ENCODE results near the gene NGRN.

Gene NGRN

DNA sequence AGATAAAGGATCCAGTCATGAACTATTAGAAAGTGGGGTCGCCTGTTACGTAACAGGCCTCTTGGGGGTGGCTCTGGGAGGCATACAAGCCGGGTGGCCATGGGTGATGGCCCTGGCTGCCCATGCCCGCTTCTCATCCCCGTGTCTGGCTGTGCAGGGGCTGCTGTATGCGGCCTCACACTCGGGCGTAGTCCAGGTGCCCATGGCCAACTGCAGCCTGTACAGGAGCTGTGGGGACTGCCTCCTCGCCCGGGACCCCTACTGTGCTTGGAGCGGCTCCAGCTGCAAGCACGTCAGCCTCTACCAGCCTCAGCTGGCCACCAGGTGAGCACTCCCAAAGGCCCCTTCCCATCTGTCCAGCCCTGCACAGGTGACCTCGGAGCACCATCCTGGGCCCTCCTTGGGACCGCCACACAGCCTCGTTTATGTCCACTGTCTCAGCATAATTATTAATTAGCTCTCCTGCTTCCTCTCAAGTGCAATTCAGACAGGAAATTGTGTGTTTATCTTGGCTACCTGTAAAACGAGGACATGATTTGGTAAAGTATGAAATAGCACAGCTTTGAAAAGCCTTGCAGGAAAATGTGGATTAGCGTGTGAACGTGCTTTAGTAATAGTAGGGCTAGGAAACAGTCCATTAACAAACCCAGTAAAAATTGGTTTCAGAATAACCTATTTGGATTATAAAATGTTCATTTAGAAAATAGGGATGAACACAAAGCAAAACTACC, 39.8 kb upstream of the NGRN start:
- Histone ChIP-seq H3K4me1 (ENCODE audit: control insufficient read depth in 1 of 2, insufficient read depth in 2 of 2, low read length in 2 of 2) (no peaks in the 10 kb centered on the region), H3K18ac (ENCODE audit: low read length) (no peak overlapping the region), H3K36me3 (ENCODE audit: control insufficient read depth in 1 of 2, insufficient read depth in 2 of 2, low read length in 2 of 2) (peaks cover 52 to 63% of the 10 kb centered on the region in 2 experiments), H3K23ac (ENCODE audit: low read length) (no peak overlapping the region), H4K8ac (ENCODE audit: low read depth, low read length) (no peak overlapping the region), H2BK5ac (ENCODE audit: low read depth, low read length, poor library complexity) (no peak overlapping the region), H2AK5ac (ENCODE audit: low read length) (no peak overlapping the region), H4K12ac (ENCODE audit: low read depth, low read length) (no peak overlapping the region), H4K91ac (ENCODE audit: low read depth, low read length) (no peak overlapping the region), H3K9ac (ENCODE audit: low read length) (no peak overlapping the region), H2BK120ac (ENCODE audit: insufficient read depth, low read length, poor library complexity) (no peak overlapping the region), H3K14ac (ENCODE audit: low read length) (no peak overlapping the region), H3K27ac (ENCODE audit: low read depth, low read length) (no peak overlapping the region), H3K4me3 (ENCODE audit: low read depth, low read length) (no peak overlapping the region), H3K4me2 (ENCODE audit: low read length) (no peak overlapping the region), H2BK12ac (ENCODE audit: low read length) (no peak overlapping the region), H3K9me3 (ENCODE audit: insufficient read depth, low read depth, low read length) (peaks cover 3% of the 10 kb centered on the region), H3K27me3 (ENCODE audit: insufficient read depth, low read length) (no peaks in the 10 kb centered on the region), H3K79me2 (ENCODE audit: control insufficient read depth, insufficient read depth, low read length, poor library complexity) (no peaks in the 10 kb centered on the region), H3K79me1 (ENCODE audit: low read length) (no peaks in the 10 kb centered on the region), H3K4ac (ENCODE audit: low read depth, low read length) (no peak overlapping the region), H2AFZ (ENCODE audit: insufficient read depth, low read length, poor library complexity) (no peak overlapping the region)
- no CpG with 5 or more reads among the region's 18 CpGs for WGBS (ENCODE audit: extremely low coverage, insufficient coverage, insufficient read length)
- DNase-seq, result no peak

GRCh38 chr15:90227336-90227735, 38.1 kb upstream of the NGRN start:
- H3K9me3 ChIP-seq (ENCODE audit: insufficient read depth, low read depth, low read length), result peaks cover 3% of the 10 kb centered on the region
- H3K27me3 ChIP-seq (ENCODE audit: insufficient read depth, low read length), result no peaks in the 10 kb centered on the region
- H4K12ac ChIP-seq (ENCODE audit: low read depth, low read length), result no peak overlapping the region
- no peak overlapping the region for H3K23ac ChIP-seq (ENCODE audit: low read length)
- no peak overlapping the region for H3K18ac ChIP-seq (ENCODE audit: low read length)
- H3K4me3 ChIP-seq (ENCODE audit: low read depth, low read length), result no peak overlapping the region
- H3K27ac ChIP-seq (ENCODE audit: low read depth, low read length), result no peak overlapping the region
- no peak overlapping the region for H3K14ac ChIP-seq (ENCODE audit: low read length)
- H2BK120ac ChIP-seq (ENCODE audit: insufficient read depth, low read length, poor library complexity), result no peak overlapping the region
- H2BK12ac ChIP-seq (ENCODE audit: low read length), result no peak overlapping the region
- H3K4me2 ChIP-seq (ENCODE audit: low read length), result no peak overlapping the region
- no peaks in the 10 kb centered on the region for H3K79me2 ChIP-seq (ENCODE audit: control insufficient read depth, insufficient read depth, low read length, poor library complexity)
- H4K91ac ChIP-seq (ENCODE audit: low read depth, low read length), result no peak overlapping the region
- H3K36me3 ChIP-seq (ENCODE audit: control insufficient read depth in 1 of 2, insufficient read depth in 2 of 2, low read length in 2 of 2), result peaks cover 57 to 64% of the 10 kb centered on the region in 2 experiments
- DNase-seq, result no peak
- no peaks in the 10 kb centered on the region for H3K79me1 ChIP-seq (ENCODE audit: low read length)
- no peak overlapping the region for H2BK5ac ChIP-seq (ENCODE audit: low read depth, low read length, poor library complexity)
- no peaks in the 10 kb centered on the region for H3K4me1 ChIP-seq (ENCODE audit: control insufficient read depth in 1 of 2, insufficient read depth in 2 of 2, low read length in 2 of 2)
- no peak overlapping the region for H3K4ac ChIP-seq (ENCODE audit: low read depth, low read length)
- H2AFZ ChIP-seq (ENCODE audit: insufficient read depth, low read length, poor library complexity), result no peak overlapping the region
- no CpG with 5 or more reads among the region's 7 CpGs for WGBS (ENCODE audit: extremely low coverage, insufficient coverage, insufficient read length)
- no peak overlapping the region for H3K9ac ChIP-seq (ENCODE audit: low read length)
- no peak overlapping the region for H2AK5ac ChIP-seq (ENCODE audit: low read length)
- no peak overlapping the region for H4K8ac ChIP-seq (ENCODE audit: low read depth, low read length)

DNA sequence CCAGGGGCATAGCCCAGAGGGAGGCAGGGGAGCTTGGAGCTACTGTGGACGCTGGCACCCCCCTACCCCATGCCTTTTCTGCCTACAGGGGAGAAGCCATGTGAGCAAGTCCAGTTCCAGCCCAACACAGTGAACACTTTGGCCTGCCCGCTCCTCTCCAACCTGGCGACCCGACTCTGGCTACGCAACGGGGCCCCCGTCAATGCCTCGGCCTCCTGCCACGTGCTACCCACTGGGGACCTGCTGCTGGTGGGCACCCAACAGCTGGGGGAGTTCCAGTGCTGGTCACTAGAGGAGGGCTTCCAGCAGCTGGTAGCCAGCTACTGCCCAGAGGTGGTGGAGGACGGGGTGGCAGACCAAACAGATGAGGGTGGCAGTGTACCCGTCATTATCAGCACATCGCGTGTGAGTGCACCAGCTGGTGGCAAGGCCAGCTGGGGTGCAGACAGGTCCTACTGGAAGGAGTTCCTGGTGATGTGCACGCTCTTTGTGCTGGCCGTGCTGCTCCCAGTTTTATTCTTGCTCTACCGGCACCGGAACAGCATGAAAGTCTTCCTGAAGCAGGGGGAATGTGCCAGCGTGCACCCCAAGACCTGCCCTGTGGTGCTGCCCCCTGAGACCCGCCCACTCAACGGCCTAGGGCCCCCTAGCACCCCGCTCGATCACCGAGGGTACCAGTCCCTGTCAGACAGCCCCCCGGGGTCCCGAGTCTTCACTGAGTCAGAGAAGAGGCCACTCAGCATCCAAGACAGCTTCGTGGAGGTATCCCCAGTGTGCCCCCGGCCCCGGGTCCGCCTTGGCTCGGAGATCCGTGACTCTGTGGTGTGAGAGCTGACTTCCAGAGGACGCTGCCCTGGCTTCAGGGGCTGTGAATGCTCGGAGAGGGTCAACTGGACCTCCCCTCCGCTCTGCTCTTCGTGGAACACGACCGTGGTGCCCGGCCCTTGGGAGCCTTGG, 37.4 kb upstream of the NGRN start:
- no CpG with 5 or more reads among the region's 38 CpGs for WGBS (ENCODE audit: extremely low coverage, insufficient coverage, insufficient read length)

DNA sequence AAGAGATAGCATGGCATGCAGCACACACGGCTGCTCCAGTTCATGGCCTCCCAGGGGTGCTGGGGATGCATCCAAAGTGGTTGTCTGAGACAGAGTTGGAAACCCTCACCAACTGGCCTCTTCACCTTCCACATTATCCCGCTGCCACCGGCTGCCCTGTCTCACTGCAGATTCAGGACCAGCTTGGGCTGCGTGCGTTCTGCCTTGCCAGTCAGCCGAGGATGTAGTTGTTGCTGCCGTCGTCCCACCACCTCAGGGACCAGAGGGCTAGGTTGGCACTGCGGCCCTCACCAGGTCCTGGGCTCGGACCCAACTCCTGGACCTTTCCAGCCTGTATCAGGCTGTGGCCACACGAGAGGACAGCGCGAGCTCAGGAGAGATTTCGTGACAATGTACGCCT, 36.5 kb upstream of the NGRN start:
- Histone ChIP-seq H4K12ac (ENCODE audit: low read depth, low read length) (no peak overlapping the region), H3K4me1 (ENCODE audit: control insufficient read depth in 1 of 2, insufficient read depth in 2 of 2, low read length in 2 of 2) (peaks cover 0 to 3% of the 10 kb centered on the region in 2 experiments)
- WGBS (ENCODE audit: extremely low coverage, insufficient coverage, insufficient read length), result no CpG with 5 or more reads among the region's 15 CpGs

More for the DNA sequence above, 37.4 kb upstream of the NGRN start:
- Histone ChIP-seq H3K36me3 (ENCODE audit: control insufficient read depth in 1 of 2, insufficient read depth in 2 of 2, low read length in 2 of 2) (peaks cover 57 to 63% of the 10 kb centered on the region in 2 experiments), H3K79me1 (ENCODE audit: low read length) (no peaks in the 10 kb centered on the region), H4K8ac (ENCODE audit: low read depth, low read length) (no peak overlapping the region), H2AFZ (ENCODE audit: insufficient read depth, low read length, poor library complexity) (no peak overlapping the region), H3K4me2 (ENCODE audit: low read length) (no peak overlapping the region), H2BK12ac (ENCODE audit: low read length) (no peak overlapping the region), H4K91ac (ENCODE audit: low read depth, low read length) (no peak overlapping the region), H3K4me1 (ENCODE audit: control insufficient read depth in 1 of 2, insufficient read depth in 2 of 2, low read length in 2 of 2) (peaks cover 0 to 3% of the 10 kb centered on the region in 2 experiments), H2BK5ac (ENCODE audit: low read depth, low read length, poor library complexity) (no peak overlapping the region), H3K14ac (ENCODE audit: low read length) (no peak overlapping the region), H3K18ac (ENCODE audit: low read length) (no peak overlapping the region), H3K4me3 (ENCODE audit: low read depth, low read length) (no peak overlapping the region), H3K9ac (ENCODE audit: low read length) (no peak overlapping the region), H3K4ac (ENCODE audit: low read depth, low read length) (no peak overlapping the region), H3K27me3 (ENCODE audit: insufficient read depth, low read length) (no peaks in the 10 kb centered on the region), H2BK120ac (ENCODE audit: insufficient read depth, low read length, poor library complexity) (no peak overlapping the region), H4K12ac (ENCODE audit: low read depth, low read length) (no peak overlapping the region), H2AK5ac (ENCODE audit: low read length) (no peak overlapping the region), H3K23ac (ENCODE audit: low read length) (no peak overlapping the region), H3K27ac (ENCODE audit: low read depth, low read length) (no peak overlapping the region), H3K79me2 (ENCODE audit: control insufficient read depth, insufficient read depth, low read length, poor library complexity) (no peaks in the 10 kb centered on the region), H3K9me3 (ENCODE audit: insufficient read depth, low read depth, low read length) (peaks cover 3% of the 10 kb centered on the region)
- no peak for DNase-seq

More for the DNA sequence above, 36.5 kb upstream of the NGRN start:
- H3K4ac ChIP-seq (ENCODE audit: low read depth, low read length), result no peak overlapping the region
- no peak overlapping the region for H3K9ac ChIP-seq (ENCODE audit: low read length)
- H2AFZ ChIP-seq (ENCODE audit: insufficient read depth, low read length, poor library complexity), result no peak overlapping the region
- H3K4me2 ChIP-seq (ENCODE audit: low read length), result no peak overlapping the region
- H2BK5ac ChIP-seq (ENCODE audit: low read depth, low read length, poor library complexity), result no peak overlapping the region
- no peak overlapping the region for H3K23ac ChIP-seq (ENCODE audit: low read length)
- H3K27ac ChIP-seq (ENCODE audit: low read depth, low read length), result no peak overlapping the region
- H3K36me3 ChIP-seq (ENCODE audit: control insufficient read depth in 1 of 2, insufficient read depth in 2 of 2, low read length in 2 of 2), result peaks cover 50 to 54% of the 10 kb centered on the region in 2 experiments
- H2AK5ac ChIP-seq (ENCODE audit: low read length), result no peak overlapping the region
- H3K14ac ChIP-seq (ENCODE audit: low read length), result no peak overlapping the region
- DNase-seq, result no peak
- H4K8ac ChIP-seq (ENCODE audit: low read depth, low read length), result no peak overlapping the region
- H3K18ac ChIP-seq (ENCODE audit: low read length), result no peak overlapping the region
- H3K79me1 ChIP-seq (ENCODE audit: low read length), result peaks cover 3% of the 10 kb centered on the region
- no peak overlapping the region for H3K4me3 ChIP-seq (ENCODE audit: low read depth, low read length)
- no peaks in the 10 kb centered on the region for H3K27me3 ChIP-seq (ENCODE audit: insufficient read depth, low read length)
- no peak overlapping the region for H2BK120ac ChIP-seq (ENCODE audit: insufficient read depth, low read length, poor library complexity)
- no peak overlapping the region for H4K91ac ChIP-seq (ENCODE audit: low read depth, low read length)
- no peaks in the 10 kb centered on the region for H3K79me2 ChIP-seq (ENCODE audit: control insufficient read depth, insufficient read depth, low read length, poor library complexity)
- H3K9me3 ChIP-seq (ENCODE audit: insufficient read depth, low read depth, low read length), result peaks cover 3% of the 10 kb centered on the region
- no peak overlapping the region for H2BK12ac ChIP-seq (ENCODE audit: low read length)

Measured in trophoblast cell (in vitro differentiated cells and primary cell).